ENCODE measurements around the gene SCN10A.

The SCN10A gene

DNA sequence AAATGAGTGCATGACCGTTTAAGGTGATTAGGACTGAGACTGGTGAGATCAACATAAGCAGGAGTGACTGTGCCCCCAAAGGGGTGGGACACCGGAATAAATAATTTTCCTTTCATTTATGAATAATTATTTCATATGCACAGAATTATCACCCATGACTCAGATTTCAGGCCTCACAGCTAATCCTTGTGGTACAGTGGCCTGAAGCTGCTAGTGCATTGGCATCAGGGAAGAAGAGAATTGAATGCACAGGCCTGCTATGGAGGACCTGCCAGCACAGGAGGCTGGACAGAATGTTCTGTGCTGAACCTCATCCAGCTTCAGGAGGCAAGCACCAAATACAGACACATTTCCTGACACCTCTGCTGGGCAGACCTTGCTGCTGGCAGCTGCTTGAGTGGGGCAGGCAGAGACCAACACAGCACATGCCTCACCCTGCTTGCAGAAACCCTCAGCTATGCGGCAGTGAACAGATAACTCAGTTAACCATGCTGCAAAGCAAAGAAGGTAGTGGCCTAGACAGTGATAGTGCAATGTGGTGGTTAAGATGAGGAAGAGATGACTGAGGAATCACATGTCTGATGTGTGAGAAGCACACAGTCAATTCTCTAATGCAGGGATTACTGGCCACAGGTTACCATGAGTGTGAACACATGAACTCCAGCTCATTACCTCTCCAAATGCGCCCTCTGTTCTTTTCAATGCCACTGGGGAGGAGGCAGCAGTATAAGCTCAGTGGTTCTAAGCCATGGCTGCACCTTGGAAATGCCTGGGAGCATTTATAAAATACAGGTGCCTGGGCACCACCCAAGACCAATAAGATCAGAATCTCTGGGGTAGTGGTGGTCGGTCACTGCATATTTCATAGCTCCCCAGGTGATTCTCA lies 98.4 kb downstream of the SCN10A start:
- Histone ChIP-seq H3K4me3 (ENCODE audit: low read depth, low read length) (no peak overlapping the region), H3K9me3 (ENCODE audit: control insufficient read depth, insufficient read depth, low read length) (no peaks in the 10 kb centered on the region), H3K4me1 (ENCODE audit: control insufficient read depth, insufficient read depth, low read length) (peaks cover 12% of the 10 kb centered on the region), H3K9ac (ENCODE audit: low read depth, low read length) (no peak overlapping the region), H3K36me3 (ENCODE audit: control insufficient read depth, insufficient read depth, low read length) (no peaks in the 10 kb centered on the region), H3K27me3 (ENCODE audit: control insufficient read depth, insufficient read depth, low read length) (no peaks in the 10 kb centered on the region)

DNA sequence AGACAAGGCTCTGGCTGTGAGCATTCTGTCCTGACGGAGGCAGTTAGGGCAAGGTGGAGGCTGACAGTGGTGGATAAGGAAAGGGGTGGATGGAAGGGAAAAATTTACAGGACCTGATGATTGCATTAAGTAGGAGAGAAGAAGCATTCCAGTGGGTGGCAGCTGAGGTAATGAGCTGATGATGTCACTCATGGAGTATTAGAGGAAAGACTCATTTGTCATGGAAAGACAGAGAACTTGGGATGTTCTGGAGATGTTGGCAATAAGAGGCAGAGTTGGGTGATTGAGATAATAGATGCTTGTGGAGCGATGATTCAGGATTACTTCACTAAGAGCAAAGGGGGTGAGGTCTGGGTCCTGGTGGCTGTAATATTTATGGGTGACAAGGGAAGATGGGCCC lies 102.9 kb downstream of the SCN10A start:
- Histone ChIP-seq H3K9me3 (ENCODE audit: control insufficient read depth, insufficient read depth, low read length) (no peaks in the 10 kb centered on the region), H3K27me3 (ENCODE audit: control insufficient read depth, insufficient read depth, low read length) (no peaks in the 10 kb centered on the region), H3K36me3 (ENCODE audit: control insufficient read depth, insufficient read depth, low read length) (no peaks in the 10 kb centered on the region), H3K4me1 (ENCODE audit: control insufficient read depth, insufficient read depth, low read length) (no peaks in the 10 kb centered on the region), H3K4me3 (ENCODE audit: low read depth, low read length) (no peak overlapping the region), H3K9ac (ENCODE audit: low read depth, low read length) (no peak overlapping the region)

DNA sequence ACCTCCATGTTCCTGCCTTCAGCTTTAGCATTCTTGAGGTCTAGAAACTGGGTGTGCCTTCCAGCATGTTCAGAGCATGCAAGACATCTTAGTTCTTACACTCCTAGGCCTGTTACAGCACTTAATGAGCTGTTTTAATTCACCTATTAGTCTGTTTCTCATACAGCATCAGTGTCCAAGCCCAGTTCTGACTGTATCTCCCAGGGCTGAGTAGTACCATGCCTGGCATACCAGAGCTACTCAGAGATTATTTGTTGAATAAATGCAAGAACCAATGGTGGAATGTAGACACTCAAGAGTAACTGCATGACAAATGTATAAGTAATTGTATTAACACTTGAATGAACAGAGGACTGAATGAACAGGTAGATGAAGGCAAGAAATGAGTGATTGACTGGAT lies 104.7 kb downstream of the SCN10A start:
- Histone ChIP-seq H3K4me3 (ENCODE audit: low read depth, low read length) (no peak overlapping the region), H3K9ac (ENCODE audit: low read depth, low read length) (no peak overlapping the region), H3K27me3 (ENCODE audit: control insufficient read depth, insufficient read depth, low read length) (no peaks in the 10 kb centered on the region), H3K36me3 (ENCODE audit: control insufficient read depth, insufficient read depth, low read length) (no peaks in the 10 kb centered on the region), H3K4me1 (ENCODE audit: control insufficient read depth, insufficient read depth, low read length) (no peaks in the 10 kb centered on the region), H3K9me3 (ENCODE audit: control insufficient read depth, insufficient read depth, low read length) (no peaks in the 10 kb centered on the region)

DNA sequence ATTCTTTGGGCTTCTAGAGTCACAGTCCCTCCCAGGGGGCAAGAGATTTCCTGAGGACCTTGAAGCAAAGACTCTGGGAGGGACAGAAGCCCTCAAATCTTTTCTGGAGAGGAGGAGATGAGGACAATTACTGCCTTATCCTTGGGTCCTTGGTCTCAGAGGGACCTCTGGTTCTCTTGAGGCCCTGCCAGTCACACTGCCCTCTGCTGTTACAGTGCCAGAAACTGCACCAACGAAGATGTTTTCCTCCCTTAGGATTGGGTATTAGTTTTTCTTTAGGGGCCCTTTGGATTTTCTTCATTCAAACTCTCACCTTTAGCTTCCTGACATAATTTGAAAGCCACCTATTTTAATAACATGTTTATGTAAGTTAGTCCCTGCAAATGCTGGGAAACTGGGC lies 108.3 kb downstream of the SCN10A start:
- Histone ChIP-seq H3K4me1 (ENCODE audit: control insufficient read depth, insufficient read depth, low read length) (no peaks in the 10 kb centered on the region), H3K9ac (ENCODE audit: low read depth, low read length) (no peak overlapping the region), H3K9me3 (ENCODE audit: control insufficient read depth, insufficient read depth, low read length) (no peaks in the 10 kb centered on the region), H3K4me3 (ENCODE audit: low read depth, low read length) (no peak overlapping the region), H3K36me3 (ENCODE audit: control insufficient read depth, insufficient read depth, low read length) (no peaks in the 10 kb centered on the region), H3K27me3 (ENCODE audit: control insufficient read depth, insufficient read depth, low read length) (no peaks in the 10 kb centered on the region)

DNA sequence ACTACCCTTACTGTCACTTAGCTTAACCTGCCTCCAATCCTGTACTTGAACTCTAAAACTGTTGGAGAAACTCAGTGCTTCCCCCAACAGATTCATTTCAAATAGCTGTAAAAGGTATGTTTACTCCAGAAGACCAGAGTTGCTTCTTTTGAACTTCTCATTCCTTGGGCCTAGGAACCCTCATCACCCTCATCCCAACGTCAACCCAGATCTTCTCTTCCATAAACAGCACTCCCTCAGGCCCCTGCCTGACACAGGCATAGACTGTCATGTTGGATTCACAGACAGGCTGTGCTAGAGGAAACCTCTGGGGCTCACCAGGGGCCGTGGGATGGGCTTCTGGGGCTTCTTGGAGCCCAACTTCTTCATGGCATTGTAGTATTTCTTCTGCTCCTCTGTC lies 109.1 kb downstream of the SCN10A start:
- Histone ChIP-seq H3K4me1 (ENCODE audit: control insufficient read depth, insufficient read depth, low read length) (no peaks in the 10 kb centered on the region), H3K36me3 (ENCODE audit: control insufficient read depth, insufficient read depth, low read length) (no peaks in the 10 kb centered on the region), H3K4me3 (ENCODE audit: low read depth, low read length) (no peak overlapping the region), H3K27me3 (ENCODE audit: control insufficient read depth, insufficient read depth, low read length) (no peaks in the 10 kb centered on the region), H3K9ac (ENCODE audit: low read depth, low read length) (no peak overlapping the region), H3K9me3 (ENCODE audit: control insufficient read depth, insufficient read depth, low read length) (no peaks in the 10 kb centered on the region)

DNA sequence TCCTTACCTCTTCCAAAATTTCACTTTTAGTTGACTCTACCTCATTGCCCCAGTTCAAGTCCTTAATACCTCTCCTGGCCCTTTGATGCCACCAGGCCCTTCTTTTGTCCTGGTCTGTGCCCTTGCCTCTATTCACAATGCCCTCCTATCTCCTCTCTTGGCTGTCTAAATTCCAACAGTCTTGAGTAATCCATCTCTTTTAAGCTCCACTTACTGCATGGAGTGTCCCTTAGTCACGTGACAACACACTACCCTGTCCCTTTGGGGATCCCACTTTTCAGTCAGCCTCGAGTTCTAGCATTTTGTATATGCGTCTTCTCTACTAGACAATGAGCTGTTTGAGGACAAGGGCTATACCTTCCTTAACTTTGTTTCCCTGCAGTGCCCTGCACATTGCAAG lies 113.8 kb downstream of the SCN10A start:
- Histone ChIP-seq H3K27me3 (ENCODE audit: control insufficient read depth, insufficient read depth, low read length) (no peaks in the 10 kb centered on the region), H3K4me3 (ENCODE audit: low read depth, low read length) (no peak overlapping the region), H3K9me3 (ENCODE audit: control insufficient read depth, insufficient read depth, low read length) (no peaks in the 10 kb centered on the region), H3K4me1 (ENCODE audit: control insufficient read depth, insufficient read depth, low read length) (no peaks in the 10 kb centered on the region), H3K36me3 (ENCODE audit: control insufficient read depth, insufficient read depth, low read length) (no peaks in the 10 kb centered on the region), H3K9ac (ENCODE audit: low read depth, low read length) (no peak overlapping the region)

DNA sequence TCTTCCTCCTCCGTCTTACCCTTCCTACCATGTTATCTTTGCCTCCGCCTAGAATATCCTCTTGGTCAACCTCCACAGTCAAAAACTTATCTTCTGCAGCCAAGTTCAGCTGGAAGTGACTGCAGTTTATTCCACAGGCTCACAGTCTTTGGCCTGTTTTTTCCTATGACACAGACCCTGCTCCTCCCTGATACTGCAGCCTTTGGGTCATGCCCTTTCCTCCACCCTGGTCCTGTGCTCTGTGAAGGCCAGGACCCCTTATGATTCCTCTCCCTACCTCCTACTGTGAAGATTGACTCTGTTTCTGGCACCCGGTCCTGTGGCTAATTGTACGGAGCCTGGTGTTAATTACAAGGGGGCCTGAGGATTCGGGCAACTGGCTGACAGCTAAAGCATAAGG lies 117.3 kb downstream of the SCN10A start:
- H3K4me1 ChIP-seq (ENCODE audit: control insufficient read depth, insufficient read depth, low read length) = no peaks in the 10 kb centered on the region
- no peak overlapping the region for H3K4me3 ChIP-seq (ENCODE audit: low read depth, low read length)
- H3K27me3 ChIP-seq (ENCODE audit: control insufficient read depth, insufficient read depth, low read length) = no peaks in the 10 kb centered on the region
- no peaks in the 10 kb centered on the region for H3K9me3 ChIP-seq (ENCODE audit: control insufficient read depth, insufficient read depth, low read length)
- H3K9ac ChIP-seq (ENCODE audit: low read depth, low read length) = no peak overlapping the region
- no peaks in the 10 kb centered on the region for H3K36me3 ChIP-seq (ENCODE audit: control insufficient read depth, insufficient read depth, low read length)

DNA sequence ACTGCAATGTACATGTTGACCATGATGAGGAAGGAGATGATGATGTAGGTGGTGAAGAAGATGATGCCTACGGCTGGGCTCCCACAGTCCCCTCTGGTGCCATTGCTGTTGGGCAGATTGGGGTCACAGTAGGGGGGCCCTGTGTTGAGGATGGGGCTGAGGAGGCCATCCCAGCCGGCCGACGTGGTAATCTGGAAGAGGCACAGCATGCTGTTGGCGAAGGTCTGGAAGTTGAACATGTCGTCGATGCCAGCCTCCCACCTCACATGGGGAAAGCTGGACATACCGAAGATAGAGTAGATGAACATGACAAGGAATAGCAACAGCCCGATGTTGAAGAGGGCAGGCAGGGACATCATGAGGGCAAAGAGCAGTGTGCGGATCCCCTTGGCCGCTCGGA lies 118.0 kb downstream of the SCN10A start:
- H3K9ac ChIP-seq (ENCODE audit: low read depth, low read length) = no peak overlapping the region
- no peaks in the 10 kb centered on the region for H3K4me1 ChIP-seq (ENCODE audit: control insufficient read depth, insufficient read depth, low read length)
- H3K4me3 ChIP-seq (ENCODE audit: low read depth, low read length) = no peak overlapping the region
- no peaks in the 10 kb centered on the region for H3K27me3 ChIP-seq (ENCODE audit: control insufficient read depth, insufficient read depth, low read length)
- H3K9me3 ChIP-seq (ENCODE audit: control insufficient read depth, insufficient read depth, low read length) = no peaks in the 10 kb centered on the region
- no peaks in the 10 kb centered on the region for H3K36me3 ChIP-seq (ENCODE audit: control insufficient read depth, insufficient read depth, low read length)

DNA sequence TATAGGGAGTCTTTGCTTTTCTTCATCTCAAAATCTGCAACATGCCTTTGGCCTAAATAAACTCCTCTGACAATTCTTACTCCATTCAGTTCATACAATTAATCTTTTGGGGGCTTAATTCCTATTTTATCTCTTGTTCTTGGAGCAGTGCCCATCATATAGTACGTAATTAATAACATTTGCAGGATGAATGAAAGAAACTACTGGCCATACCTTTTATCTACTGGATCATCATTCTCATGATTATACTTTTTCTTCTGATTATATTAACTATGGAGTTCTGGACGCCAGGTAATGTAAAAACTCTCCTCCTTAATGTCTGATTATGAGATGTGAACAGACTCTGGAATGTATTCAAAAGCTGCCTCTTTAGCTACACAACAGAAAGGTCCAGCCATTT lies 120.0 kb downstream of the SCN10A start:
- Histone ChIP-seq H3K4me1 (ENCODE audit: control insufficient read depth, insufficient read depth, low read length) (no peaks in the 10 kb centered on the region), H3K27me3 (ENCODE audit: control insufficient read depth, insufficient read depth, low read length) (no peaks in the 10 kb centered on the region), H3K4me3 (ENCODE audit: low read depth, low read length) (no peak overlapping the region), H3K9me3 (ENCODE audit: control insufficient read depth, insufficient read depth, low read length) (no peaks in the 10 kb centered on the region), H3K36me3 (ENCODE audit: control insufficient read depth, insufficient read depth, low read length) (no peaks in the 10 kb centered on the region), H3K9ac (ENCODE audit: low read depth, low read length) (no peak overlapping the region)

DNA sequence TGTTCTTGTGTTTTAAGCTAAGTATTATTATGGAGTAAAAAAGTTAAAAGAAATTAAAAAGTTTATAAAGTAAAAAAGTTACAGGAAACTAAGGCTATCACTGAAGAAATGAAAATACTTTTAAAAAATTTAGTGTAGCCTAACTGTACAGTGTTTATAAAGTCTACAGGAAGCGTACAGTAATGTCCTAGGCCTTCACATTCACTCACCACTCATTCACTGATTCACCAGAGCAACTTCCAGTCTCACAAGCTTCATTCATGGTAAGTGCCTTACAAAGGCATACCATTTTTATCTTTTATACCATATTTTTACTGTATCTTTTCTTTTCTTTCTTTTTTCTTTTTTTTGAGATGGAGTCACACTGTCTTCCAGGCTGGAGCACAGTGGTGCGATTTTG lies 125.8 kb downstream of the SCN10A start:
- Histone ChIP-seq H3K36me3 (ENCODE audit: control insufficient read depth, insufficient read depth, low read length) (no peaks in the 10 kb centered on the region), H3K9ac (ENCODE audit: low read depth, low read length) (no peak overlapping the region), H3K9me3 (ENCODE audit: control insufficient read depth, insufficient read depth, low read length) (no peaks in the 10 kb centered on the region), H3K4me1 (ENCODE audit: control insufficient read depth, insufficient read depth, low read length) (no peaks in the 10 kb centered on the region), H3K4me3 (ENCODE audit: low read depth, low read length) (no peak overlapping the region), H3K27me3 (ENCODE audit: control insufficient read depth, insufficient read depth, low read length) (no peaks in the 10 kb centered on the region)

DNA sequence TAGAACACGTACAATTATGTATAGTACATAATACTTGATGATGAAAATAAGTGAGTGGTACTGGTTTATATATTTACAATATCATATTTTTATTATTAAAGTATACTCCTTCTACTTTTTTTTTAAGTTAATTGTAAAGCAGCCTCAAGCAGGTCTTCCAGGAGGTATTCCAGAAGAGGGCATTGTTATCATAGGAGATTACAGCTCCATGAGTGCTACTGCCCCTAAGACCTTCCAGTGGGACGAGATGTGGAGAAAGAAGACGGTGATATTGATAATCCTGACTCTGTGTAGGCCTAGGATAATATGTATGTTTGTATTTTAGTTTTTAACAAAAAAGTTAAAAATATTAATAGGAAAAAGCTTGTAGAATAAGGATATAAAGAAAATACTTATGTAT lies 126.2 kb downstream of the SCN10A start:
- H3K27me3 ChIP-seq (ENCODE audit: control insufficient read depth, insufficient read depth, low read length) = no peaks in the 10 kb centered on the region
- no peaks in the 10 kb centered on the region for H3K36me3 ChIP-seq (ENCODE audit: control insufficient read depth, insufficient read depth, low read length)
- no peaks in the 10 kb centered on the region for H3K4me1 ChIP-seq (ENCODE audit: control insufficient read depth, insufficient read depth, low read length)
- no peaks in the 10 kb centered on the region for H3K9me3 ChIP-seq (ENCODE audit: control insufficient read depth, insufficient read depth, low read length)
- no peak overlapping the region for H3K4me3 ChIP-seq (ENCODE audit: low read depth, low read length)
- no peak overlapping the region for H3K9ac ChIP-seq (ENCODE audit: low read depth, low read length)

DNA sequence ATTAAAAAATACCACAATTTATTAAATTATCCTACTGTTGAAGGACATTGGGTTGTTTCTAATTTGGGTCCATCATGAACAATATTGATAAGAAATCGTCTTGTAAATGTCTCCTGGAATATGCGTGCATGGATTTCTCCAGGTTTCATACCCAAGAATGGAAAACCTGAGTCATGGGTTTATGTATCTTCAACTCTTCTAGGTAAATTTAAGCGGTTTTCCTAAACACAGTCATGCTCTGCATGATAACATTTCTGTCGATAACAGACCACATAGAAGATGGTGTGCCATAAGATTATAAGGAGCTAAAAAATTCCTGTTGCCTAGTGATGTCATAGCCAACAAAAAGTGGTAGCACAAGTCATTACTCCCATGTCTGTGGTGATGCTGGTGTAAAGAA lies 126.7 kb downstream of the SCN10A start:
- no peak overlapping the region for H3K9ac ChIP-seq (ENCODE audit: low read depth, low read length)
- no peaks in the 10 kb centered on the region for H3K27me3 ChIP-seq (ENCODE audit: control insufficient read depth, insufficient read depth, low read length)
- H3K9me3 ChIP-seq (ENCODE audit: control insufficient read depth, insufficient read depth, low read length) = no peaks in the 10 kb centered on the region
- H3K4me3 ChIP-seq (ENCODE audit: low read depth, low read length) = no peak overlapping the region
- no peaks in the 10 kb centered on the region for H3K4me1 ChIP-seq (ENCODE audit: control insufficient read depth, insufficient read depth, low read length)
- H3K36me3 ChIP-seq (ENCODE audit: control insufficient read depth, insufficient read depth, low read length) = no peaks in the 10 kb centered on the region

All from iPS-15b (cell line).